ENCODE measurements around the gene B3GAT1. TPM values are rescaled to one million over a fixed set of nuclear protein-coding genes. Genes with fewer than 3 reads are reported as not detected.

The B3GAT1 gene
- polyA plus RNA-seq, 1 of the 3 experiments (the other 2 are of a cell fraction) = 0.15 TPM

GRCh38 chr11:134460881-134461280, 48.8 kb upstream of the B3GAT1 start:
- Histone ChIP-seq H3F3A (replicated peaks; ENCODE audit: insufficient read depth) (no peaks in the 10 kb centered on the region), H3K27ac (ENCODE audit: low read depth in 2 of 2, low read length in 1 of 2) (no peak overlapping the region), H3K9me2 (no peaks in the 10 kb centered on the region), H4K20me1 (ENCODE audit: insufficient read depth) (no peaks in the 10 kb centered on the region), H3K4me3 (ENCODE audit: low read depth in 2 of 2, low read length in 1 of 2) (no peak overlapping the region), H3K4me2 (no peak overlapping the region), H2AFZ (ENCODE audit: low read depth) (no peak overlapping the region), H3K79me2 (ENCODE audit: insufficient read depth) (no peaks in the 10 kb centered on the region), H3K9ac (no peak overlapping the region), H3K9me3 (no peaks in the 10 kb centered on the region), H3K4me1 (ENCODE audit: control insufficient read depth in 1 of 2, insufficient read depth in 2 of 2, low read depth in 1 of 2, low read length in 1 of 2) (peaks cover 0 to 6% of the 10 kb centered on the region in 2 experiments; a peak in 1 of 4 replicates), H3K36me3 (replicated peaks in 1 of 2; ENCODE audit: control insufficient read depth in 1 of 2, insufficient read depth in 2 of 2, low read length in 1 of 2) (no peaks in the 10 kb centered on the region), H3K27me3 (ENCODE audit: insufficient read depth) (no peaks in the 10 kb centered on the region)
- CTCF ChIA-PET = interaction anchor here (1.1 kb wide), 1 partner anchor 11 kb away, joined by 3 read pairs; no protein-coding TSS in a partner anchor
- 16% methylated on average over 3 of the region's 3 CpGs for WGBS (ENCODE audit: low lambda C conversion rate)
- POLR2A ChIA-PET = no interaction called here
- no peak for TF ChIP-seq FOSL2 (IDR thresholded peaks at IDR 0.05; ENCODE audit: borderline replicate concordance, low read depth)
- TF ChIP-seq TAF1 (IDR thresholded peaks at IDR 0.05; ENCODE audit: borderline replicate concordance, low read depth, low read length) = no peak
- TF ChIP-seq RXRA (IDR thresholded peaks at IDR 0.05; ENCODE audit: borderline replicate concordance, low read depth) = no peak
- no peak for TF ChIP-seq CTCF (IDR thresholded peaks at IDR 0.05)
- TF ChIP-seq PBX3 (IDR thresholded peaks at IDR 0.05) = no peak
- TF ChIP-seq ELF1 (IDR thresholded peaks at IDR 0.05) = no peak
- TF ChIP-seq USF2 (IDR thresholded peaks at IDR 0.05; ENCODE audit: borderline replicate concordance, low read depth, low read length) = no peak
- no peak for TF ChIP-seq NRF1 (IDR thresholded peaks at IDR 0.05; ENCODE audit: low read depth, low read length)
- no peak for TF ChIP-seq TCF12 (IDR thresholded peaks at IDR 0.05)
- no peak for TF ChIP-seq EP300 (IDR thresholded peaks at IDR 0.05; ENCODE audit: borderline replicate concordance in 1 of 2, low read depth in 1 of 2, low read length in 1 of 2)
- TF ChIP-seq JUND (IDR thresholded peaks at IDR 0.05) = no peak
- TF ChIP-seq RAD21 (IDR thresholded peaks at IDR 0.05; ENCODE audit: low read length) = no peak
- TF ChIP-seq USF1 (IDR thresholded peaks at IDR 0.05; ENCODE audit: borderline replicate concordance, low read depth) = no peak
- no peak for TF ChIP-seq GABPA (IDR thresholded peaks at IDR 0.05; ENCODE audit: low read depth)
- TF ChIP-seq ZBTB33 (IDR thresholded peaks at IDR 0.05; ENCODE audit: borderline replicate concordance, low read depth) = no peak
- DNase-seq = no peak

Data from SK-N-SH (cell line).